UCSD-AML1 (cell line): ENCODE data around the gene TMEM272.

Experiments used
- DNase-seq: peaks from one replicate; lab custom pipeline; 2025; ENCODE audit not compliant: unreplicated experiment; lab: John Stamatoyannopoulos, UW

The TMEM272 gene

DNA sequence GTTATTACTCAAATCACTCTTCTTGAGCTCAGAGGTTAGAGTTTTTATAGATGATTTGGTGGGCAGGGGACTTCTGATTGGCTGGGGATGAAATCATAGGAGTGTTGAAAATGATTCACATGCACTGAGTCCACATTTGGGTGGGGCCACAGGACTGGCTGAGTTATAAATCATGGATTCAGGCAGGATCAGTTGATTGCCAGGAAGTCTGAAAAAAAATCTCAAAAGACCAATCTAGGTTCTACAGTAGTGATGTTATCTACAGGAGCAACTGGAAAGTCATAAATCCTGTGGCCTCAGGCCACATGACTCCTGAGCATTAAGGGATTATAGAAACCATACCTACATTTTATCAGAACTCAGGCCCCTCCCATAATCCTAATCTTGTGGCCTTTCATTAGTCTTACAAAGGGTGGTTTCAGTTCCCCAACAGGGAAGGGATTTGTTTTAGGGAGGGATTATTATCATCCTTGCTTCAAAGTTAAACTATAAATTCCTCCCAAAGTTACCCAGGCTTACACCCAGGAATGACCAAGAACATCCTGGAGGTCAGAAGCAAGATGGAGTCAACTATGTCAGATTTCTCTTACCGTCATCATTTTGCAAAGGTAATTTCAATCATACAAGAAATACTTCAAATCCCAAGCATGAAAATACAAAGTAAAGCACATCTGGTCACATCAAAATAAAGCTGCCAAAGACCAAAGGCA is 11.2 kb upstream of the TMEM272 start:
- DNase-seq, result no peak

DNA sequence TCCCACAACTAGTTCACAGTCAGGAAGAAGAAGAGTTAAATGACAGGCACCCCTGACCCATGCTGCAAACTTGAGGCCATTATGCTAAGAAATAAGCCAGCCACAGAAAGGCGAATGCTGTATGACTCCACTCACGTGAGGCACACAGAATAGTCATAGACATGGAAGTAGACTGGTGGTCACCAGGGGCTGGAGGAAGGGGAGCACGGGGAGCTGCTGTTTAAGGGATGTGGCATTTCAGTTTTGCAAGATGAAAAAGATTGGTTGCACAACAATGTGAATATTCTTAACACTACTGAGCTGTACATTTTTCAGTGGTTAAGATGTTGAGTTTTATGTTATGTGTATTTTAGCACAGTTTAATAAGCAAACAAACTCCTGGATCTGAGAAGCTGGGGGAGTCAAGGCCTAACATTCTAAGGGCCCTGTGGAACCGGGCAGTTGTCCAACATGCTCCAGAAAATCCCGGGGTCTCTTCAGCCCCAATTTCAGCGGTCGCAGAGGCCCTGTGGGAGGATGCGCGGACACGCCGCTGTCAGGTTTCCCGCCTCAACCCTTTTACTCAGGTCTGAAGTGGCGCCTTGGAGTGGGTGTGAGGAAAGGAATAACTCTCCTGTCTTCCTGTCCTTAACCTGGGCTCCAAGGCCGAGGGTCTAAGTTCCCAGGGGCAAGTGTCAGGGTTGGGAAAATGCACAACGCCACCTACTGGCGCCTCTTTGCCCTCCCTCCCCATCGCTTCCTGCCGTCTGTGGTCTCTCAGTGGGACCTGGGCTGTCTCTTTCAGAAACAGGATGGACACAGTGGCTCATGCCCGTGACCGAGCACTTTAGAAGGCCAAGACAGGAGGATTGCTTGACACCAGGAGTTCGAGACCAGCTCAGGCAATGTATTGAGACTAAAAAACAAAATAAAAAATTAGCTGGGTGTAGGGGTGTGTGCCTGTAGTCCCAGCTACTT is 4.4 kb upstream of the TMEM272 start:
- DNase-seq, result peak; percentile 60

DNA sequence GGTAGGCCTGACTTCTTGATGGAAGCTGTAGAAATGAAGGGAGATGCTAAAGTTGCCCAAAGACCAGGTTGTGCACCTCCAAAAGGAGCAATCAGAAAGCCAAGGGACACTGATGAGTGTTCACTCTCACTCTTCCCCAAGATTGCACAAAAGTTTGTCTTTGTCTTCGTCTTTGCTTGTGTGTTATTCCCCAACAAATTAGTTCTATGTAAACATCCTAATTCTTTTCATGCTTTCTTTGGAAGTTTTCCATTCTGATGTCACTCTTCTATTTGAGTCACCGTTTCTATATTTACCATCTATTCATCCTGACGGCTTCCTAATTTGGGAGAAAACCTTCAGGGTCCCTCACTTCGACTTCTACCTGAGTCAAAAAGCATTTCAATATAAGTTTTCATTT is 3.7 kb upstream of the TMEM272 start:
- DNase-seq, result no peak

DNA sequence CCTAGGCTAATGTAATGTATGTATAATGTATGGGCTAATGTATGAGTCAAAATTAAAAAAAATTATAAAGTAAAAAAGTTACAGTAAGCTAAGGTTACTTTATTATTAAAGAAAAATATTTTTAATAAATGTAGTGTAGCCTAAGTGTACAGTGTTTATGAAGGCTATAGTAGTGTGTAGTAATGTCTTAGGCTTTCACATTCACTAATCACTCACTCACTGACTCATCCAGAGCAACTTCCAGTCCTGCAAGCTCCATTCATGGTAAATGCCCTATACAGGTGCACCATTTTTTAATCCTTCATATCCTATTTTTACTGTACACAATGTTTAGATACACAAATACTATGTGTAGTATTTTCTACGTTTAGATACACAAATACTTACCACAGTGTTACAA is 1.8 kb upstream of the TMEM272 start:
- DNase-seq, result no peak

DNA sequence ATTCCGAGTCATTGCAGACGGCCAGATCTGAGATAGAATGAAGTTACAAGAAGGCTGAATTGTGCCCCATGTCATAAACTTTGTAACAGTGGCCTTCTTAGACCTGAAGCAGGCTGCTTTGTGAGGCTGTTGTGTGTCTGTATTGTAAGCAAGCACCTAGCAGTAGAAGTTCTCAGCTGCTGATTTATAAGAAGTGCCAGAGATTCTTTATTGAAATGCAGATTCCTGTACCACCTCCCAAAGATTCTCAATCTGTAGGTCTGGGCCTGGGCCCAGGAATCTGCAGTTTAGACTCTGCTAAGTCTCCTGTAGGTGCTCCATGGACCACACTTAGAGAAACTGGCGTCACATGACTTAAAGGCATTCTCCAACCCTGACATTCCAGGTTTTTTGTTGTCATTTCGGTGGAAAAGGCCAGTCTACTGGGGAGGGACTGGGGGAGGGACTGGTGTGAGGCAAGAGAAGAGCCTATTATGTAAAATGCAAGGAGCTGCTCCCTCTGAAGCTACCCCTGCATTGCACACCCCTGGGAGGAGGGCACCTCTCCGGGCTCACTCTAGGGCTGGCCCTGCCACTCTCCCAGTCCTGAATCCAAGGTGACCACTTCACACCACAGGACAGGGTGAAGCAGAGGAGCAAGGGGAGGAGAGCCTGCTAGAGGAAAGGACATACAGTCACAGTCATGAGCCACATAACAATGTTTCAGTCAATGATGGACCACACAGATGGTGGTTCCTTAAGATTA is 769 bp upstream of the TMEM272 start:
- no peak for DNase-seq

DNA sequence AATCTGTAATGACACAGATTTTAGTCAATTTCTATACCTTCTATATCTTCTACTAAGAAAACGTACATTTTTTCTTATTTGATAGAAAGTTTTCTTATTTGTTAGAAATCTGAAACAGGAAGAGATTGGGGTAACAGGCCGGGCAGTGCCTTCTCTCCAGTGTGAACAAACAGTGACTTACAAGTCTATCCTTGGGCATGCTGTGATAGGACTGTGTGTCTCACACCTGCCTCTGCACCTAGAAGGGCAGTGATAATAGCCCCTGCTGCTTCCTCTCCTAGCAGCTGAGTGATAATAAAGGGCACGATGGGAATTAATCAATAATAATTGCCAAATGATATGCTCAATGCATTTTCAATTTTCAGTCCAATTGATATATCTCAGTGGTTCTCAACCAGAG is 1.4 kb downstream of the TMEM272 start:
- DNase-seq, result no peak

DNA sequence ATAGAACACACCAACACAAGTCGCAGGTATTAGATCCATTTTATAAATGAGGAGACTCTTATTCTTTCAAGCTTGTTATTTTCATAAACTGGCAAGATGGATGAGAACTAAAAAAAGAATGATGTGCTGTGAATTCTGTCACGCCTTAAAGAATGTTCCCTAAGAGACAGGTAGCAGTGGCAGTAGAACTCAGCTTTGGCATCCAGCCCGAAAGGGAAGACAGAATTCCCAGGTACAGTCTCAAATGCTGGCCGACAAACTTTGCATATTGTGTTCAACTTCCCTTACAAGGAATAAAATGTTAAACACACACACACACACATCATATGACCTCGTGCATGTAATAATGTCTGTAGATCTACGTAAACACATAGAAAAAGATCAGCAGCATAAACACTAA is 3.2 kb downstream of the TMEM272 start:
- no peak for DNase-seq

DNA sequence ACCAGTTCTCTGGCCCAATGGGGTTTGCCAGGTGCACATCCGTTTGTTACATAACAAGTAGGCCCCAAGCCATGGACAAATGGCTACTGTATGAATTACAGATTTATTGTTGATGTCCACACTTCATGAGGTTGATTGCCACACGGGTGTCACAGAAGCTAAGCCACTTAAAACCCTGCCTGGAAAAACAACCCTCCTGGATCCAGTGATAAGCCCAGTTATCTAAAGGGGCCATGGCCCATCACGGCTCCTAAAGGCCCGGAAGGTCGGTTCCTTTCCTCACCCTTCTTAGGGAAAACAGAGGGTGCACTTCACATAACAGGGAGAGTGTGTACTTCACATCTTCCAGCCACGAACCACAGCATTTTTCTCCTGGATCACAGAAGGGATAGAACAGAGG is 4.1 kb downstream of the TMEM272 start:
- no peak for DNase-seq

DNA sequence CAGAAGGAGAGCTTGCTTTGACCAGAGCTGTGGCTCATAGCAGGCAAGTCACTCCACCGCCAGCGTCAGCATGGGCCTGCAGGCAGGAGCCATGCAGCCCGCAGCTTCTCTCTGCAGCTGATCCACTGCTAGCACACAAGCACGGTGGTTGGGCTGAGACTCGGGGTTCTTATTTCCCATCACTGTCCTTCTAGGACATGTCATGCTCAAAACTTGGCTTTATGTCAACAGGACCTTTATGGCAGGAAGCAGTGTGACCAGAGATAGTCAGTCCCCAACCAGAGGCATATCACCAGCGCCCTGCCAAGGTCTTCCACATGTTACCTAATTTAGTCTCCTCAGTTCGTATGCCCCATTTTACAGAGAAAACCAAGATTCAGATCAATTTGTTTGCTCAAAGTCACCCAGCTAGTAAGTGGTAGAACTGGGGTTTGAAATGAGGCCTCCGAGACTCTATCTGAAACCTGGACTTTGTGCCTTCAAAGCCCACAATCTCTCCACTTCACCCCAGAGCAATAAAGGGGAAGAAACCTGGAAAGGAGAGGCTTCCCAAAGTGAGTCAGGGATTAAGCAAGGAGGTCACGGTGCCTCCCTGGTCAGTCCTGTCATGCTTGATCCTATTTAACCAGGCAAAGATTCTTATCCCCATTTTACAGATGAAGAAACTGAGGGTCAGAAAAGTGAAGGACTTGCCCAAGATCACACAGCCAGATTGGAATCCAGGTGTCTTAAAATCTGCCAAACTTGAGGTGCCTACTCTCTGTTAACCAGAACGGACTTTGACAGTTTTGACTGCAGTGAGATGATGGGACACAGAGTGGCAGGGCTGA is 5.1 kb downstream of the TMEM272 start:
- DNase-seq, result peak; percentile 23

DNA sequence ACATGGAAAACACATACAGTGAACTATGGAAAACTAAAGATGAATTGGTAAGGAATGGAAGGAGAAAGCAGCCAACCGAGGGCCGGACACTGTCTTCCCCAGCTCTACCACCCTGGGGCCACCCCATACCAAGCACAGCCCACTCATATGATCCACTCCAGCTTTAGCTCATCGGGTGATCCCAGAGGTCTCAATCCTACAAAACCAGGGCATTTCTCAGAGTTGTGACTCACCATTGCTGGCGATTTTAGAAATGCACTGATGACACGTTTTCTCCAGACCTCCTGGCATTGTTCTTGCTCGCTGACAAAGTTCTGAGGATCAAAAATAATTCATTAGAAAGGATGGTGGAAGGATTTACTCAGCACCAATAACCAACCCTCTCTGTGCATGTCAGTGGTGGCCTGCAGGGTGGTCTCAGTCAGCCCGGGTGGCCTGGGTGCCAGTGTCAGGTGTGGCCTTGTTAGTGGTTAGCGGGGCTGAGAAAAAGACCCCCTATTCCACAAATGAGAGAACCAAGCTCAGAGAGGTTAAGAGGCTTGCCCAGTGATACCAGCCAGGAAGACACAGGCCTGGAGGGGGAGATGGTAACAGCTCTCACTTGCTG is 6.6 kb downstream of the TMEM272 start:
- no peak for DNase-seq

DNA sequence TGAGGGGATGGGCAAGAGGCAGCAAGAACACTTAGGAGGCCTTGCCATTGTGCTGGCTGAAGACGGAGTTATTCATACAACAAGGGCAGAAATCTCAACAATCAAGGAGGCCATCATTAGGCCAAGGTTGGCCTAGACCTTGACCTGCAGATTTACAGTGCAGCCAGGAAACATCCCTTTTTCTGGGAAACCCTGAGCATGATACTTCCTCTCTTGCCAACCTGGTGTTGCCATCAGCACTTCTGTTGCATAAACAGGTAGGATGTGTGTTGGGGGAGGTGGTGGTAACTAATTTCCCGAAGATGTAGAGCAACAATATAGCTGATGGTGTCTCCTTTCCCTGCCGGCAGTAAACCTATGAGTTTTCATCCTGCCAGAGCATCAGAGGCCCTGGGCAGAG is 8.0 kb downstream of the TMEM272 start:
- no peak for DNase-seq

DNA sequence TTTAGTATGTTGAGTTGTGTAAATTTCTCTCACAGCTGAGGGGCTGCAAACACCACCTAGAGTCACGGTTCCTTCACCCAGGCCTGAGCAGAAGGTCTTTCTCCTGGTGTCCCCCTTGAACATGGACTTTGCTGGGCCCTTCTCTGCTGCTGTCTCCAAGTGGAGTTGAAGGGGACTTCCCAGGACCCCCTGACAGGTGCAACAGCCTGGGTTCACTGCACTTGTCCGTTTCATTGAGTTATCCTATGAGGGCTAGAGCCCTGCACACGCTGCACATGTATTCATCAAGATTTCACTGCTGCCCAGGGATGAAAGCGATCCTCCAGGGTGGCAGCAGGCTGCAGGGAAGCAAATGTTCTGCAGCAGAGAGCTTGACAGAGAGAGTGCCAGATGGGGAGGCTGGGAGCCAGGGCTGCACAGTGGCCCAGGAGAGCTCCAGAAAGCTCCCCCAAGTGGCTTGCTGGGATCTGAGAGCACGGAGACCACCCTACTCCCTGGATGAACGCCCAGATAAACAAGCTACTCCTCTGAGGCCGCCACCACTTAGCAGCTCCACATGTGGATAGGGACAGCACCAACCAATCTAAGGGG is 10.3 kb downstream of the TMEM272 start:
- no peak for DNase-seq

DNA sequence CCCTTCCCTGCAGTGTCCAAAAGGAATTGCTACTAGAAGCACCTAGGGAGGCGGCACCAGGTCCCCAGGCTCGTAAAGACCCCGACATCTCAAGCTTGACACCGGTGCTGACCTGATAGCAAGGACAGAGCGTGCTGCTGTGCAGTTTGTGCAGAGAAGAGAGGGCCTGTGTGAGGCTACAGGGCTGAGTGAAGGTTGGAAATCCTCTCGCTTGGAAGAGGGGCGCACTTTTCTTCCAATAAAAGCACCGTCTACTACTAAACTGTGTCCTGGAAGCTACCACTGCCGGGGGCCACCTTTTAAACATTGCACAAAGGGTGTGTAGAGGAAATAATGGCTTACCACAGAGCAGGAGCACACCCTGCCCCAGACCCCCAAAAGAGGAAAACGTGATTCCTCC is 11.0 kb downstream of the TMEM272 start:
- DNase-seq, result no peak

DNA sequence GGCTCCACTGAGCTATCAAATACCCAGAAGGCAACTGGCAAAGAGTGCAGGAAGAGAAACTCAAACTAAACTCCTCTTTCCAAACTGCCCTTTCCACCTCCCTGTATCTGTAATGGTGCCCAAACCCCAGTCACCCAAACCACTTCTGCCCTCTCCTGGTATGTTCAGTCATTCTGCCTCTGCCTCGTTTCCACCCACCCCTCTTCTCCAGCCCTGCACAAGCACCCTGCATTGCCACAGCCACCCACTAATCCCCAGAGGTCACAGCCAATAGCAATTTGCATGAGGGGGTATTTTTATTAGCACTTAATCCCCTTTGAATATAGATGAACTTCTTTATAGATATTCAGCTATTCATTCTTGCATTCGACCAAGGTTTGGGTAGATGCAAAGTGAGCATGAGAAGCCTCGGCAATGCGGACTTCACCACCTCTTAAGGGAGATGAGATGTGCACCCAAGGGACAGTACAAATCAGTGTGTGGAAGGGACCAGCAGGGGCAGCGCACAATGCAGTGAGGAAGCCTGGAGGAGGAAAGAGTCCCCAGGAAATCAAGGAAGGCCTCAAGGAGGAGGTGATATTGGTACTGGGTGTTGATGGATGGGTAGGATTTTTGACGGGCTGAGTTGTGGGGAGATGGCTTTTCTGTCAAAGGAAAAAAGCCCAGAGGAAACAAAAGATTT is 12.4 kb downstream of the TMEM272 start:
- DNase-seq, result peak; percentile 29

DNA sequence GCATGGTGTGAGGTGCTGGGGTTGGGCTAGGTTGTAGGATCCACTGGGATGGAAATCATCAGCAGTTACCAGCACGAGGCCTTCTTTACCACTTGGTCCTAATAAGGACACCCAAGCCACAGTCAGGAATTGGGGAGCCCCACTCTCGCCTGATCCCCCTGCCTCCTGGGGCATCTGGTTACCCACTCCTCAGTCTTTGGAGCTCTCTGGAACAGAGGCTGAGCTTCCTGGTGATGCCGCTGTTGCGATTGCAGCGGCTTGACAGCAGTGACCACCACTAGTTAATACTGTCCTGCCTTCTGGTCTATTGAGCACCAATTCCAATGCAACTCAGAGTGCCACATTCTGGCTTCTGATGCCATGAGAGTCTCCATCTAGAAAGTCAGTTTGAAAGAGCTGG is 13.5 kb downstream of the TMEM272 start:
- DNase-seq, result no peak

DNA sequence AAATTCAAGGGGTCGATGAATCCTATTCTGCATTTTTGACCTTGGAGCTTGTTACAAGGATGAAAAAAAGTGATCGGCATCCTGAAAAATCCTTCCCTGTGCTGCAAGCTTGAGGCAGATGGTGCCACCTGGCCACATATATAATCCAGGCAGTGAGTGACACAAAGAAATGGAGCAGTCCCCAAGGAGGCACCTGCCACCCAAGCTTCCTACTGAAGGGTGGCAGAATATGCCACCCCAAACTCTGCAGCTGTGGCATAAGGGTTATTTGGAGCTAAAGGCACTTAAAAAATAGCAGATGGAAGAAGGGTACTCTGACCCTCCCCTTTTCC is 15.4 kb downstream of the TMEM272 start:
- no peak for DNase-seq

DNA sequence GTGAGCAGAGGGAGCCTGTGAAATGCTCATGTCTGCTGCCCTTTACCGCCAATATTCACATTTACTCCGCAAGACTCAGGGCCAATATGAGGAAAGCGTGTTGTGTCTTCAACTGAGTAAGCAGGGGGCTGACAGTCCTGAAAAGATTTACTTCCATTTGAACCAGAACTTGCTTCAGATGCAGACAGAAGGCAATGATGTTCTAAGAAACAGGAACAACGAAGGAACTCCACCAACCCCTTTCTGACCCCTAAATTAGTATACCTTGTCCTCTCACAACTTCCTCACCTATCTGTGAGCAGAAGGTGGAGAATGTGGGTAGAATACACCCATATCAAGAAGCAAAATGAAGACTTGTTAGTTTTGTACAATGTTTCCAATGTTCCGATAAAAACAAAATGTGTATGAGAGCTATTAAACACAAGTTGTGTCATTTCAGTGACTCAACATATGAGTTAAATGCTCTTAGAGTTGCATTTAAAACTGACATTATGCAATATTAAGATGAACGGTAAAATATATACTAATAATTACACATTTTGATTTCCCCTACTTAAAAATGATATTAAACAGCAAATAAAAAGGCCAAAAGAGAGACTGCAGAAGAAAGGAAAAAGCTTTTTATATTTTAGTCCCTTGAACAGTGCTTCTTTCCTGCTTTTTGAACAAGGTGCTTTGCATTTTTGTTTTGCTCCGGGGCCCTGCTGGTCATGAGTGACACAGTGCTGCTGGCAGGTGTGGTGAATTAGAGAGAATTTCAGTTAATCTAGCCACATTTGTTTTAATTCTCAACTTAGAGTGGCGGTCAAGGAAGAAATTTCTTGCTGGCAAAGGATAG is 16.0 kb downstream of the TMEM272 start:
- no peak for DNase-seq

DNA sequence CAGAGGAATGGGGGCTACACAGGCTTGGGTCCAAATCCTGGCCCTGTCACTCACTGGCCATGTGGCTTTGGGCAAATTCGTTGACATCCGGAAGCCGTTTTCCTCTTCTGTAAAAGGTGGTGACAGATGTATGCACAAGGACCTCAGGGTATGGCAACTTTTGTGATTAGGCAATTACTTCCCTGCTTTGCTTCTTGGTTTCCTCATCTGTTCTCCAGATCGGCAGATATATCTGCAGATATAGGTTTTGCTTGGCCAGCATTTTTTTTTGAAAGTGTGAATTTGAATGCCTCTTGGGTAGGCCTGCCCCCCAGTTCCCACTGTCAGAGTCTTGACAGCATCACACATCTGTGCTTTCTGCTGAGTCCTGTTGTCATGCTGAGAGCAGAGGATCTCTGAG is 17.7 kb downstream of the TMEM272 start:
- DNase-seq, result peak; percentile 26

DNA sequence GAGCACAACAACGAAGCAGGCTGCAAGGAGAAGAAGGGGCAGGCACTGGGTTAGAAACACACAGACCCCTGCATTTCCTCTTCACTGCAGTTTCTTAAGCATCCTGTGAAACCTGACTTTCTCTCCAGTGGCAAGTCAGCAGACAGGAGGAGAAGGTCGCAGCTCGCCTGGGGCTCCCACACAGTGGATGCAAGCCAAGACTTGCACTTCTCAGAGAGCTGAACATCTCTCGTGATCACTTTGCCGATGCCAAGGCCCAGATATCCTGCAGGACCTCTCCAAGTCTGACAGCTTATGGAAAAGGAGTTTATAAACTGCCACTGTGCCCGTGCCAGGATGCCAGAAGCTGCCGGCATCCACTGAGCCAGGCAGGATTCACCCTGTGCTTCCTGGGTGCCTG is 18.4 kb downstream of the TMEM272 start:
- DNase-seq, result peak; percentile 23
